Activated T-helper 1 cell treated with anti-CD3 and anti-CD28 coated beads, Interleukin-2, amount 50 U/mL, for 16 hours (primary cell): ENCODE results near the gene SNRPA.
"Not testable (repeated sequence)": the region's sequence is repeated elsewhere in the genome, so short reads cannot be mapped to it uniquely, and the experiment has no call there.

Source experiments
- DNase-seq, 2 donors: peaks; one replicate each; pipeline ENCODE4 v3.0.0-alpha.2; 2020; ENCODE audit warnings: low read depth in 1 of 2, low spot score in 1 of 2

SNRPA gene

GRCh38 chr19:40744554-40745401 is 6.2 kb upstream of the SNRPA start:
- DNase-seq = no peak

GRCh38 chr19:40745402-40745780 is 5.6 kb upstream of the SNRPA start:
- DNase-seq = no peak

DNA sequence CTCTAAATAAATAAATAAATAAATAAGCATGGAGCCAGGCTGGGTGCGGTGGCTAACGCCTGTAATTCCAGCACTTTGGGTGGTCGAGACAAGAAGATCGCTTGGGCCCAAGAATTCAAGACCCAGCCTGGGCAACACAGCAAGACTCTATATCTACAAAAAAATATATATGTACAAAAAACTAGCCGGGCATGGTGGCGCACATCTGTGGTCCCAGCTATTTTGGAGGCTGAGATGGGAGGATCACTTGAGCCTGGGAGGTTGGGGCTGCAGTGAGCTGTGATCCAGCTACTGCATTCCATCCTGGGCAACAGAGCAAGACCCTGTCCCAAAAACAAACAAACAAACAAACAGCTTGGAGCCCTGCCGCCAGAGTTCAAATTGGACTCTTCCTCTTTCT is 3.5 kb upstream of the SNRPA start:
- no peak for DNase-seq

GRCh38 chr19:40750058-40750873 is 737 bp upstream of the SNRPA start, which contains the start of gene ACTMAP:
TSS of gene ACTMAP (minus strand) at chr19:40750477. CDS start at chr19:40749803, 674 bp downstream.
- DNase-seq = peak; percentile 97 to 98

GRCh38 chr19:40752257-40752781 is 1.3 kb downstream of the SNRPA start:
- no peak for DNase-seq

- peak in 1 of 2 donors; percentile 27 for DNase-seq
These were observed 3.7 kb downstream of the SNRPA start for GRCh38 chr19:40754611-40755247.

DNA sequence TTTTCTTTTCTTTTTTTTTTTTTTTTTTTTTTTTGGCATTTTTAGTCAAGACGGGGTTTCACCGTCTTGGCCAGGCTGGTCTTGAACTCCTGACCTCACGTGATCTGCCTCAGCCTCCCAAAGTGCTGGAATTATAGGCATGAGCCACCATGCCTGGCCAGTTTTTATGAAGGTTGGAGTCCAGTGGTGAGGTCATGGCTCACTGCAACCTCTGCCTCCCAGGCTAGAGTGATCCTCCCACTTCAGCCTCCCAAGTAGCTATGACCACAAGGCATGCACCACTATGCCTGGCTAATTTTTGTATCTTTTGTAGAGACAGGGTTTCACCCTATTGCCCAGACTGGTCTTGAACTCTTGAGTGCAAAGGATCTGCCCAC is 4.2 kb downstream of the SNRPA start:
- DNase-seq = no peak

- no peak for DNase-seq
These were observed 4.8 kb downstream of the SNRPA start for GRCh38 chr19:40755791-40756190.

DNA sequence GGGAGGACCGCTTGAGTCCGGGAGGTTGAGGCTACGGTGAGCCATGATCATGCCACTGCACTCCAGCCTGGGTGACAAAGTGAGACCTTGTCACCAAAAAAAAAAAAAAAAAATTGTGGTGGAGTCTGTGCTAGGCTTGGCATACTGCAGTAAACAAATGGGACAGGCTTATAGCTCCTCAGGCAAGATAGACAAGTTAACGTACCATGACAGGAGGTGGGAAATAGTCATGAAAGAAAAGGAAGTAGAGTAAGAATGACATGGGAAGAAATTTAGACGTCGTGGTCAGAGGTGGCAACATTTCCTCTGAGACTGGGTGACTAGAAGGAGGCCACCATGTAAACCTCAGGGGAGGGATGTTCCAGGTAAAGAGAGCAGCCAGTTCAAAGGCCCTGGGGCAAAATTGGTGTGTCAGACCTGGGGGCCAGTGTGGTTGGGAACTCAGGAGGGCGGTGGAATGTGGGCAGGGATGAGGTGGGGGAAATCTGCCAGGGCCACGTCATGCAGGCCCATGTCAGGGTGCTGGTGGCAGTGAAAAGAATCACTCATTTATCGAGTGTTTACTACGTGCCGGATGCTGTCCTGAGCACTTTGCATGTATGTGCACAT is 5.6 kb downstream of the SNRPA start:
- DNase-seq = no peak

GRCh38 chr19:40758491-40758890 is 7.5 kb downstream of the SNRPA start:
- DNase-seq = no peak

GRCh38 chr19:40759352-40759751 is 8.3 kb downstream of the SNRPA start:
- DNase-seq = no peak

DNA sequence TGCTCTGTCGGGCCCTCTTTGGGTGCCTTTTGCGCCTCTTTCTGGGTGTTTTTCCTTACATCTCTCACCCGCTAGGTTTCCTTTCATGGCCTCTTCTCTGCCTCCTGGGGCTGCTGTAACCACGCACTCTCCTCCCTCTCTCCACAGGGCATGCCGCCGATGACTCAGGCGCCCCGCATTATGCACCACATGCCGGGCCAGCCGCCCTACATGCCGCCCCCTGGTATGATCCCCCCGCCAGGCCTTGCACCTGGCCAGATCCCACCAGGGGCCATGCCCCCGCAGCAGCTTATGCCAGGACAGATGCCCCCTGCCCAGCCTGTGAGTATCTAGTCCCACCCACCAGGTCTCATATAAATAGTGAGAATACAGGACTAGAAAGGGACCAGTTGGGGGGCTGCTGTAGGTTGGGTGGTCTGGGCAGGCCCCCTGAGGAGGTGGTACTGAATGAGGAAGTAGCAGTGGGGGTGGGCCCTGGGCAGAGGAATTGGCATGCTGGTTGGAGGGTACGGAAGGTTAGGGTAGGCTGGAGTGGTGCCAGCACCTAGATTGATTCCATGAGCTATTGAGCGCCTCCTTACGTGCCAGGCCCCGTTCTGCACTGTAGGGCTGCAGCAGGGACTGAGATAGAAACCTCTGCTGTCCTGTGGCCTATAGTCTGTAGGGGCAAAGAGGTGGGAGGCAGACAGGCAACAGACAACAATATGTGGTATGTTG is 11.9 kb downstream of the SNRPA start:
- no peak for DNase-seq

GRCh38 chr19:40763526-40763925 is 12.5 kb downstream of the SNRPA start:
- DNase-seq = no peak

- DNase-seq = no peak
These were observed 13.0 kb downstream of the SNRPA start for GRCh38 chr19:40763963-40764362.

- not testable (repeated sequence) for DNase-seq
These were observed 15.4 kb downstream of the SNRPA start for GRCh38 chr19:40766385-40766784.

GRCh38 chr19:40768869-40769268 is 17.9 kb downstream of the SNRPA start:
- DNase-seq = no peak

- not testable (repeated sequence) for DNase-seq
These were observed 20.3 kb downstream of the SNRPA start for GRCh38 chr19:40771101-40771862.

DNA sequence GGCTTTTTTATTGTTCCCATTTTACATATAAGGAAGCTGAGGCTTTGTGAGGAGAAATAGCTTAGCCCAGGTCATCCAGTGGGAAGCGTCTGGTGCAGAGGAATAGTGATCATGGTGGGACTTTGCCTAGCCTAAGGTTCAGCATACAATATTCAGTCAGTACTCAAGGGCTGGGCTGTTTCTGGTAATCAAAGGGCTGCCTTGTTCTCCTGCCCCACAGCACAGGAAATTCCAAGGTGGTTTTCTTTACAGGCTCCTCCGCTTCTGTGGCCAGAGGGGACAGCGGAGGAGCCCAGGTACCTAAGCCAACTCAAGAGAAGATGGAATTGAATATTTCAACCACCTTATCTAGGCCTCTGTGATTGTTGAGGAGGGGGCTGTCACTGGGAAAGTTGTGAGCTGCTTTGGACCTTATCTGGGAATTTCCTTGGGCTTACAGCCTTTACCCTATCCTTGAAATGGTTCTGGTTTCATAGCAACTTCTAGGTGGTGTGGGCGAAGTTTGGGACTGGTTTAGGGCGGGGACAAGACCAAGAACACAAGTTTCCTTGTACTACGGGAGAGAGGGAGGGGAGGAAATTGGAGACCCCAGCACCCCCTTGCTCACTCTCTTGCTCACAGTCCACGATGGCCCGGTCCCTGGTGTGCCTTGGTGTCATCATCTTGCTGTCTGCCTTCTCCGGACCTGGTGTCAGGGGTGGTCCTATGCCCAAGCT is 24.1 kb downstream of the SNRPA start, which contains the start of gene MIA:
Gene MIA (plus strand): TSS at position 606 of the 716 bp plus-strand sequence. CDS start 22 bp downstream, at position 628.
- no peak for DNase-seq

DNA sequence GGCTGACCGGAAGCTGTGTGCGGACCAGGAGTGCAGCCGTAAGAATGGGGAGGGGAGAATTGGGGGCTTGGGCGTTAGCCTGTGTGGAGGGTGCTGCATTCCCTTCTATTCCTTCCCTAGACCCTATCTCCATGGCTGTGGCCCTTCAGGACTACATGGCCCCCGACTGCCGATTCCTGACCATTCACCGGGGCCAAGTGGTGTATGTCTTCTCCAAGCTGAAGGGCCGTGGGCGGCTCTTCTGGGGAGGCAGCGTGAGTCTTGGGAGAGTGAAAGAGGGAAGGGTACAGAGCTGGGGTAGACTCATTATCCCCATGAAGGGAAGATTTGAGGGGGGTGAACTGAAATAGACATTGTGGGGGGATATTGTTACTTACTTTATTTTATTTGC is 24.6 kb downstream of the SNRPA start:
- no peak for DNase-seq
